H1 (cell line): ENCODE measurements around the gene UQCR10.

Experiments
- EZH2 ChIP-seq: fragments of 200-600 bp; sonication (generic); IDR thresholded peaks from 2 replicates; pipeline ENCODE4 v1.7.1; 2012; ENCODE audit warnings: low read depth, mild to moderate bottlenecking, moderate library complexity, low read length, inconsistent platforms; ENCODE audit not compliant: severe bottlenecking
- POLR2A ChIP-seq, 2 experiments: IDR thresholded peaks; 1 replicate in 1 of 2; 2 replicates in 1 of 2; pipeline ENCODE4 v1.6.1; 2011; ENCODE audit warnings: low read depth in 2 of 2, low read length in 2 of 2, mild to moderate bottlenecking in 2 of 2; ENCODE audit errors: control extremely low read depth in 1 of 2

- TF ChIP-seq EZH2 (no peak), POLR2A (IDR thresholded peaks at IDR 0.05; ENCODE audit: control extremely low read depth in 1 of 2, low read depth in 2 of 2, low read length in 2 of 2) (no peak)
Measured at GRCh38 chr22:29744902-29745301, 22.3 kb upstream of the UQCR10 start.
